HAP-1 (cell line): ENCODE results near the gene SERPINA3.

Source experiments
- DNase-seq, 2 experiments: peaks; one replicate each; pipeline ENCODE4 v3.0.0-alpha.2; 2016 to 2020; ENCODE audit warnings: low spot score in 2 of 2
- H3K27me3 ChIP-seq: fragments of 250-450 bp; sonication (Bioruptor Pico); 2 replicates; pipeline ENCODE4 v1.5.1; 2020; ENCODE audit warnings: low read depth, mild to moderate bottlenecking, moderate library complexity
- H3K36me3 ChIP-seq: fragments of 250-450 bp; sonication (Bioruptor Pico); replicated peaks from 2 replicates; pipeline ENCODE4 v1.5.1; 2020; ENCODE audit warnings: mild to moderate bottlenecking
- H3K4me1 ChIP-seq: fragments of 250-450 bp; sonication (Bioruptor Pico); 2 replicates; pipeline ENCODE4 v1.5.1; 2020; ENCODE audit warnings: mild to moderate bottlenecking
- H3K4me3 ChIP-seq: fragments of 250-450 bp; sonication (Bioruptor Pico); 2 replicates; pipeline ENCODE4 v1.5.1; 2020; ENCODE audit warnings: mild to moderate bottlenecking, moderate library complexity
- H3K9me3 ChIP-seq: fragments of 250-450 bp; sonication (Bioruptor Pico); 2 replicates; pipeline ENCODE4 v1.5.1; 2020; ENCODE audit warnings: mild to moderate bottlenecking, moderate library complexity
- in situ Hi-C: fragments of 300-500 bp; cut with MboI; formaldehyde crosslinking; loops from 3 replicates; pipeline ENCODE4 v1.14.3; 2020; ENCODE audit warnings: low sequenced_read_pairs, inconsistent platforms, mixed read lengths

The SERPINA3 gene

GRCh38 chr14:94650806-94651805 lies 38.9 kb downstream of the SERPINA3 start:
- H3K27me3 ChIP-seq: no peaks in the 10 kb centered on the region
- no peaks in the 10 kb centered on the region for H3K36me3 ChIP-seq
- no peaks in the 10 kb centered on the region for H3K9me3 ChIP-seq
- in situ Hi-C loops: no loop called here
- H3K4me3 ChIP-seq: no peak overlapping the region
- H3K4me1 ChIP-seq: no peaks in the 10 kb centered on the region
- DNase-seq: no peak

GRCh38 chr14:94653321-94653720 lies 41.1 kb downstream of the SERPINA3 start:
- Histone ChIP-seq H3K36me3 (no peaks in the 10 kb centered on the region), H3K9me3 (no peaks in the 10 kb centered on the region), H3K27me3 (no peaks in the 10 kb centered on the region), H3K4me3 (no peak overlapping the region), H3K4me1 (no peaks in the 10 kb centered on the region)
- in situ Hi-C loops: no loop called here
- DNase-seq: no peak

- no peak for DNase-seq
- in situ Hi-C loops: no loop called here
- no peaks in the 10 kb centered on the region for H3K4me1 ChIP-seq
- H3K4me3 ChIP-seq: no peak overlapping the region
- H3K36me3 ChIP-seq: no peaks in the 10 kb centered on the region
- H3K27me3 ChIP-seq: no peaks in the 10 kb centered on the region
- H3K9me3 ChIP-seq: no peaks in the 10 kb centered on the region
Observed at GRCh38 chr14:94654071-94654861, 42.1 kb downstream of the SERPINA3 start.

GRCh38 chr14:94655169-94655710 lies 43.0 kb downstream of the SERPINA3 start:
- Histone ChIP-seq H3K4me1 (no peaks in the 10 kb centered on the region), H3K9me3 (no peaks in the 10 kb centered on the region), H3K27me3 (no peaks in the 10 kb centered on the region), H3K36me3 (no peaks in the 10 kb centered on the region), H3K4me3 (no peak overlapping the region)
- no peak for DNase-seq
- in situ Hi-C loops: no loop called here

GRCh38 chr14:94656043-94656442 lies 43.9 kb downstream of the SERPINA3 start:
- in situ Hi-C loops: no loop called here
- DNase-seq: no peak
- Histone ChIP-seq H3K4me3 (no peak overlapping the region), H3K4me1 (no peaks in the 10 kb centered on the region), H3K9me3 (no peaks in the 10 kb centered on the region), H3K36me3 (no peaks in the 10 kb centered on the region), H3K27me3 (no peaks in the 10 kb centered on the region)

- no peak for DNase-seq
- H3K4me1 ChIP-seq: no peaks in the 10 kb centered on the region
- peaks cover 7% of the 10 kb centered on the region; the same call in 1 of the 2 replicates for H3K27me3 ChIP-seq
- in situ Hi-C loops: no loop called here
- H3K36me3 ChIP-seq: no peaks in the 10 kb centered on the region
- no peak overlapping the region for H3K4me3 ChIP-seq
- H3K9me3 ChIP-seq: no peaks in the 10 kb centered on the region
Observed at GRCh38 chr14:94659256-94659655, 47.1 kb downstream of the SERPINA3 start.

- no peaks in the 10 kb centered on the region for H3K9me3 ChIP-seq
- in situ Hi-C loops: no loop called here
- DNase-seq: no peak
- no peaks in the 10 kb centered on the region for H3K36me3 ChIP-seq
- no peak overlapping the region for H3K4me3 ChIP-seq
- peaks cover 8% of the 10 kb centered on the region; the same call in 1 of the 2 replicates for H3K27me3 ChIP-seq
- H3K4me1 ChIP-seq: no peaks in the 10 kb centered on the region
Observed at GRCh38 chr14:94659901-94660300, 47.7 kb downstream of the SERPINA3 start.

GRCh38 chr14:94660306-94660946 lies 48.2 kb downstream of the SERPINA3 start:
- Histone ChIP-seq H3K27me3 (peaks cover 11% of the 10 kb centered on the region; the same call in 1 of the 2 replicates), H3K4me3 (no peak overlapping the region), H3K4me1 (no peaks in the 10 kb centered on the region), H3K9me3 (no peaks in the 10 kb centered on the region), H3K36me3 (no peaks in the 10 kb centered on the region)
- in situ Hi-C loops: no loop called here
- no peak for DNase-seq

- no peak for DNase-seq
- H3K4me1 ChIP-seq: no peaks in the 10 kb centered on the region
- peaks cover 15% of the 10 kb centered on the region for H3K27me3 ChIP-seq
- H3K9me3 ChIP-seq: no peaks in the 10 kb centered on the region
- in situ Hi-C loops: no loop called here
- H3K36me3 ChIP-seq: no peaks in the 10 kb centered on the region
- H3K4me3 ChIP-seq: no peak overlapping the region
Observed at GRCh38 chr14:94663538-94663937, 51.3 kb downstream of the SERPINA3 start.

GRCh38 chr14:94663965-94664704 lies 51.9 kb downstream of the SERPINA3 start:
- no peaks in the 10 kb centered on the region for H3K9me3 ChIP-seq
- peaks cover 15% of the 10 kb centered on the region for H3K27me3 ChIP-seq
- no peak overlapping the region for H3K4me3 ChIP-seq
- no peak for DNase-seq
- in situ Hi-C loops: no loop called here
- no peaks in the 10 kb centered on the region for H3K36me3 ChIP-seq
- no peaks in the 10 kb centered on the region for H3K4me1 ChIP-seq

- Histone ChIP-seq H3K4me1 (no peaks in the 10 kb centered on the region), H3K36me3 (no peaks in the 10 kb centered on the region), H3K4me3 (no peak overlapping the region), H3K27me3 (peaks cover 15% of the 10 kb centered on the region), H3K9me3 (no peaks in the 10 kb centered on the region)
- in situ Hi-C loops: no loop called here
- no peak for DNase-seq
Observed at GRCh38 chr14:94665121-94665520, 52.9 kb downstream of the SERPINA3 start.

- Histone ChIP-seq H3K4me1 (no peaks in the 10 kb centered on the region), H3K4me3 (no peak overlapping the region), H3K27me3 (peaks cover 15% of the 10 kb centered on the region), H3K9me3 (no peaks in the 10 kb centered on the region), H3K36me3 (no peaks in the 10 kb centered on the region)
- no peak for DNase-seq
- in situ Hi-C loops: no loop called here
Observed at GRCh38 chr14:94665544-94665943, 53.4 kb downstream of the SERPINA3 start.
